H1 (cell line): ENCODE measurements around the gene IRX4. TPM values are rescaled to one million over a fixed set of nuclear protein-coding genes. Genes with fewer than 3 reads are reported as not detected.

ENCODE experiments used
- CTCF ChIA-PET: fragments of 300-600 bp; sonication (Branson Sonifier 250); formaldehyde crosslinking; loops from one replicate; lab custom pipeline; 2021; ENCODE audit not compliant: partially characterized antibody; lab: Charles Lee
- POLR2A ChIA-PET: fragments of 300-600 bp; sonication (Branson Sonifier 250); formaldehyde crosslinking; loops from one replicate; lab custom pipeline; 2021; ENCODE audit warnings: inconsistent platforms; ENCODE audit not compliant: partially characterized antibody; lab: Charles Lee
- DNase-seq, 2 experiments: peaks; one replicate each; pipeline versions ENCODE4 v3.0.0 to v3.0.0-alpha.2; 2010 to 2022; ENCODE audit warnings: low spot score in 2 of 2, low read depth in 1 of 2, mixed read lengths in 1 of 2
- FAIRE-seq: peaks from 2 replicates; lab custom pipeline; 2011; peaks lifted over from hg19 to GRCh38; lab: Jason Lieb, UNC
- H2AFZ ChIP-seq: 2 replicates; pipeline ENCODE4 v1.8.1; 2012; ENCODE audit warnings: low read length, inconsistent platforms
- H2AK5ac ChIP-seq: 2 replicates; pipeline ENCODE4 v1.6.1; 2013; ENCODE audit warnings: low read depth, low read length
- H2BK120ac ChIP-seq: replicated peaks from 2 replicates; pipeline ENCODE3; 2013; ENCODE audit warnings: low read depth, low read length, inconsistent platforms
- H2BK12ac ChIP-seq: 2 replicates; pipeline ENCODE4 v1.6.1; 2013; ENCODE audit warnings: low read depth, low read length
- H2BK15ac ChIP-seq: 2 replicates; pipeline ENCODE4 v1.6.1; 2013; ENCODE audit warnings: low read length
- H2BK20ac ChIP-seq: 2 replicates; pipeline ENCODE4 v1.6.1; 2013; ENCODE audit warnings: low read length
- H2BK5ac ChIP-seq: 2 replicates; pipeline ENCODE4 v1.6.1; 2013; ENCODE audit warnings: low read depth, low read length
- H3K14ac ChIP-seq: 2 replicates; pipeline ENCODE4 v1.6.1; 2013; ENCODE audit warnings: inconsistent platforms; ENCODE audit not compliant: insufficient read length
- H3K18ac ChIP-seq: 2 replicates; pipeline ENCODE4 v1.6.1; 2013; ENCODE audit warnings: low read length; ENCODE audit errors: extremely low read depth
- H3K23ac ChIP-seq: 2 replicates; pipeline ENCODE4 v1.6.1; 2013; ENCODE audit warnings: inconsistent platforms; ENCODE audit not compliant: insufficient read length
- H3K23me2 ChIP-seq: 2 replicates; pipeline ENCODE4 v1.6.1; 2013; ENCODE audit warnings: low read depth, low read length
- H3K27ac ChIP-seq: 2 replicates; pipeline ENCODE4 v1.6.1; 2011; ENCODE audit warnings: low read depth, low read length, inconsistent platforms
- H3K27me3 ChIP-seq, 4 experiments: replicated peaks in 1 of 4; 1 replicate in 1 of 4; 2 replicates in 3 of 4; pipeline versions ENCODE4 v1.6.1 to v1.8.1; 2011 to 2013; ENCODE audit warnings: low read length in 3 of 4, mild to moderate bottlenecking in 3 of 4, inconsistent platforms in 2 of 4, mixed read lengths in 2 of 4, moderate library complexity in 1 of 4; ENCODE audit not compliant: control insufficient read depth in 3 of 4, insufficient read depth in 3 of 4; ENCODE audit errors: extremely low read depth in 1 of 4
- H3K36me3 ChIP-seq, 4 experiments: 2 replicates each; pipeline versions ENCODE4 v1.6.1 to v1.8.1; 2011 to 2013; ENCODE audit warnings: mild to moderate bottlenecking in 4 of 4, low read length in 3 of 4, moderate library complexity in 2 of 4, control low read depth in 1 of 4, inconsistent platforms in 1 of 4; ENCODE audit not compliant: insufficient read depth in 4 of 4, control insufficient read depth in 2 of 4
- H3K4ac ChIP-seq: replicated peaks from 2 replicates; pipeline ENCODE3; 2013; ENCODE audit warnings: low read length, low read depth, mixed read lengths, inconsistent platforms; ENCODE audit not compliant: insufficient read length
- H3K4me1 ChIP-seq, 4 experiments: replicated peaks in 1 of 4; 1 replicate in 1 of 4; 2 replicates in 3 of 4; pipeline versions ENCODE4 v1.6.1 to v1.8.1; 2011 to 2013; ENCODE audit warnings: low read length in 3 of 4, inconsistent platforms in 2 of 4, mixed read lengths in 1 of 4; ENCODE audit not compliant: insufficient read depth in 4 of 4, control insufficient read depth in 3 of 4
- H3K4me2 ChIP-seq, 2 experiments: 2 replicates each; pipeline versions ENCODE4 v1.6.1 to v1.8.1; 2011 to 2013; ENCODE audit warnings: low read depth in 2 of 2, low read length in 2 of 2, control low read depth in 1 of 2, inconsistent platforms in 1 of 2, mild to moderate bottlenecking in 1 of 2; ENCODE audit not compliant: insufficient read depth in 1 of 2
- H3K4me3 ChIP-seq, 4 experiments: fragments of 200-600, 300-600 bp in 1 of 4; sonication (generic), shearing (Covaris generic), sonication (Bioruptor Twin) in 1 of 4; 2 replicates each; pipeline versions ENCODE4 v1.5.1 to v1.8.1; 2011 to 2016; ENCODE audit warnings: low read length in 4 of 4, low read depth in 3 of 4, control low read depth in 2 of 4, inconsistent platforms in 2 of 4, mild to moderate bottlenecking in 2 of 4, mixed read lengths in 1 of 4, moderate library complexity in 1 of 4; ENCODE audit not compliant: insufficient read depth in 2 of 4; ENCODE audit errors: extremely low read depth in 1 of 4
- H3K56ac ChIP-seq: replicated peaks from 2 replicates; pipeline ENCODE3; 2013; ENCODE audit warnings: low read depth, mild to moderate bottlenecking, mixed read lengths, low read length, inconsistent platforms; ENCODE audit not compliant: insufficient read length
- H3K79me1 ChIP-seq: 2 replicates; pipeline ENCODE4 v1.6.1; 2013; ENCODE audit warnings: low read depth, low read length, control low read depth
- H3K79me2 ChIP-seq, 2 experiments: 2 replicates each; pipeline versions ENCODE4 v1.6.1 to v1.8.1; 2012 to 2013; ENCODE audit warnings: low read length in 2 of 2, mild to moderate bottlenecking in 2 of 2, inconsistent platforms in 1 of 2; ENCODE audit not compliant: insufficient read depth in 2 of 2, control insufficient read depth in 1 of 2
- H3K9ac ChIP-seq, 4 experiments: replicated peaks in 1 of 4; 1 replicate in 1 of 4; 2 replicates in 3 of 4; pipeline versions ENCODE4 v1.6.1 to v1.8.1; 2011 to 2013; ENCODE audit warnings: low read depth in 3 of 4, low read length in 3 of 4, control low read depth in 2 of 4, mild to moderate bottlenecking in 2 of 4, moderate library complexity in 2 of 4, inconsistent platforms in 1 of 4; ENCODE audit errors: extremely low read depth in 1 of 4
- H3K9me3 ChIP-seq, 2 experiments: 2 replicates each; pipeline versions ENCODE4 v1.6.1 to v1.8.1; 2012 to 2013; ENCODE audit warnings: mild to moderate bottlenecking in 2 of 2, moderate library complexity in 2 of 2, control low read depth in 1 of 2, inconsistent platforms in 1 of 2, low read depth in 1 of 2, low read length in 1 of 2, mixed read lengths in 1 of 2; ENCODE audit not compliant: insufficient read depth in 2 of 2
- H4K20me1 ChIP-seq, 2 experiments: replicated peaks in 1 of 2; 2 replicates each; pipeline versions ENCODE3 to v1.8.1; 2011 to 2013; ENCODE audit warnings: inconsistent platforms in 2 of 2, low read length in 2 of 2, mild to moderate bottlenecking in 1 of 2; ENCODE audit not compliant: insufficient read depth in 2 of 2, control insufficient read depth in 1 of 2
- H4K5ac ChIP-seq: 2 replicates; pipeline ENCODE4 v1.6.1; 2013; ENCODE audit warnings: low read length, low read depth, mixed read lengths, inconsistent platforms; ENCODE audit not compliant: insufficient read length
- H4K8ac ChIP-seq: 2 replicates; pipeline ENCODE4 v1.8.0; 2013; ENCODE audit warnings: mild to moderate bottlenecking, moderate library complexity, low read length, inconsistent platforms; ENCODE audit not compliant: insufficient read depth; ENCODE audit errors: extremely low read depth
- H4K91ac ChIP-seq: replicated peaks from 2 replicates; pipeline ENCODE3; 2013; ENCODE audit warnings: low read length, mixed read lengths, inconsistent platforms; ENCODE audit not compliant: insufficient read length
- BRCA1 ChIP-seq: IDR thresholded peaks from 2 replicates; pipeline ENCODE4 v1.6.1; 2012; ENCODE audit warnings: low read depth, low read length, improper control_type of control experiment
- CTBP2 ChIP-seq: IDR thresholded peaks from 2 replicates; pipeline ENCODE4 v1.7.0; 2011; ENCODE audit warnings: borderline replicate concordance, mild to moderate bottlenecking, moderate library complexity, mixed read lengths, low read length; ENCODE audit not compliant: insufficient read depth, insufficient read length
- FOSL1 ChIP-seq: IDR thresholded peaks from 2 replicates; pipeline ENCODE4 v1.6.1; 2011; ENCODE audit warnings: mild to moderate bottlenecking, low read depth, low read length, moderate library complexity; ENCODE audit not compliant: insufficient read depth
- KDM1A ChIP-seq: fragments of 200-600, 300-600 bp; sonication (generic); IDR thresholded peaks from 2 replicates; pipeline ENCODE4 v1.7.1; 2016; ENCODE audit warnings: mild to moderate bottlenecking, low read length, borderline replicate concordance
- NRF1 ChIP-seq: IDR thresholded peaks from 2 replicates; pipeline ENCODE4 v1.6.1; 2011; ENCODE audit warnings: mild to moderate bottlenecking, low read depth, low read length, improper control_type of control experiment
- RBBP5 ChIP-seq: IDR thresholded peaks from 2 replicates; pipeline ENCODE4 v1.7.1; 2012; ENCODE audit warnings: low read depth, mild to moderate bottlenecking, inconsistent platforms, low read length, moderate library complexity, borderline replicate concordance
- RXRA ChIP-seq: IDR thresholded peaks from 2 replicates; pipeline ENCODE4 v1.6.1; 2011; ENCODE audit warnings: low read depth, mild to moderate bottlenecking, low read length, moderate library complexity; ENCODE audit not compliant: insufficient read depth
- SAP30 ChIP-seq: fragments of 300-600 bp; sonication (generic); IDR thresholded peaks from 2 replicates; pipeline ENCODE4 v1.7.1; 2012; ENCODE audit warnings: low read length, moderate library complexity, mild to moderate bottlenecking, inconsistent platforms; ENCODE audit not compliant: insufficient read depth, insufficient replicate concordance
- SP4 ChIP-seq: IDR thresholded peaks from 2 replicates; pipeline ENCODE4 v1.6.1; 2012; ENCODE audit warnings: low read length, inconsistent platforms
- WGBS, 2 experiments: shearing (Covaris generic) in 1 of 2; methylation state at CpG; one replicate each; pipeline versions ENCODE4 v1.1.6 to v1.1.7; 2013 to 2015; ENCODE audit warnings: low lambda C conversion rate in 2 of 2, mixed read lengths in 2 of 2, inconsistent platforms in 1 of 2, low coverage in 1 of 2, missing lambda C conversion rate in 1 of 2; ENCODE audit not compliant: insufficient replicate concordance in 2 of 2, insufficient coverage in 1 of 2, insufficient read length in 1 of 2; ENCODE audit errors: extremely low coverage in 1 of 2, missing lambda C conversion rate in 1 of 2; 5-methylcytosine and 5-hydroxymethylcytosine counted together
- polyA plus RNA-seq, 7 experiments: library from polyadenylated mRNA; depleted of rRNA in 3 of 7; stranded (reverse) in 5 of 7; unstranded in 2 of 7; fragments of >200 nt in 5 of 7; fragments of 200-250 nt in 2 of 7; gene quantifications; 1 replicate in 5 of 7; 2 replicates in 1 of 7; 4 replicates in 1 of 7; pipeline versions ENCODE4 v1.2.1 to v1.2.3, GENCODE V29; 2011 to 2013; ENCODE audit warnings: missing spikeins in 2 of 7, mixed read lengths in 2 of 7
- total RNA-seq: library from RNA; stranded (reverse); fragmentation: NEBNext Ultra II Directional; extraction: Animal tissue kit (Norgen Biotek cat#: 25700); gene quantifications from 2 replicates; pipeline ENCODE4 v1.2.1, GENCODE V29; 2021
- TF ChIP-seq, protein P1 (sequence below): IDR thresholded peaks from 2 replicates; pipeline ENCODE4 v1.6.1; 2012; ENCODE audit warnings: inconsistent platforms

The IRX4 gene
- total and polyA plus RNA-seq, 2 of the 8 experiments (the other 6 are each of a cell fraction or from before 2014, with no cell fraction given), result 0.45 to 1.2 TPM

DNA sequence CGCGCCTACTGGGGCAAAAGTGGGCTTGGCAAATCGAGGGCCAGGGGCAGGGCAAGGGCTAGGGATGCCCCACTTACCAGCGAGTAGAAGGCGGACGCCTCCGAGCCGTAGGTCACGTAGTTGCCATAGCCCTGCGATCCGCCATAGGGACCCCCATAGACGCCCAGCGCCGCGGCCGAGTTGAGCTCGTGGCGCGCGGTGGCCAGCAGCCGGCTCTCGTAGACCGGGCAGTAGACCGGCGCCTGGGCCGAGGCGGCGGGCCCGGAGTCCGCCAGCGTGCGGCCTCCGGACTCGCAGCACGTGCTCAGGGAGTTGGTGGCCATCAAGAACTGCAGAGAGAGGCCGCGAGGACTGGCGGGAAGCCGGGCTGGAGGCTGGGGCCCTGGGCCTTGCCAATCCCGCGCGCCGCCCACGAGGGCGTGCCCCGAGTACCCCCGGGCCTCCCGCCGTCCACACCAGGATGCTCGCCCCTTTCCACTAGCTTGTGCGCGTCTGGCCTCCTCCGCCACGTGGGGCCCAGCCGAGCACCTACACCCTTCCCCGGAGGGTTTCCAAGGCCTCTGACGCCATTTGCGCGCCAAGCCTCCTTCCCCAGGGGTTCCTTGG is 891 bp downstream of the IRX4 start:
- DNase-seq, result peak in 1 of 2 experiments; percentile 78
- Histone ChIP-seq H2BK15ac (peak overlapping the region; percentile 88; the same call in 1 of the 2 replicates), H4K91ac (peak overlapping the region; percentile 85), H4K5ac (no peak overlapping the region), H3K4me2 (peak overlapping the region; percentile 73 to 83), H3K14ac (no peak overlapping the region), H3K9ac (no peak overlapping the region), H3K18ac (peak overlapping the region; percentile 83), H2BK12ac (peak overlapping the region; percentile 92; the same call in 1 of the 2 replicates), H2BK20ac (0 out of 2 replicates have a peak overlapping the region, but pooled peaks have one; percentile 32), H3K4ac (peak overlapping the region; percentile 78), H3K9me3 (peaks cover 0 to 3% of the 10 kb centered on the region in 2 experiments; a peak in 1 of 4 replicates), H3K36me3 (peaks cover 0 to 10% (median 0%) of the 10 kb centered on the region in 4 experiments; a peak in 1 of 8 replicates), H2BK120ac (no peak overlapping the region), H3K27me3 (peaks cover 86 to 99% (median 97%) of the 10 kb centered on the region in 4 experiments), H3K27ac (no peak overlapping the region), H3K79me1 (no peaks in the 10 kb centered on the region), H3K4me3 (peak overlapping the region; percentile 21 to 62 (median 32)), H4K20me1 (peaks cover 11 to 28% of the 10 kb centered on the region in 2 experiments), H3K23me2 (peaks cover 21% of the 10 kb centered on the region; the same call in 1 of the 2 replicates), H3K23ac (no peak overlapping the region), H2AK5ac (no peak overlapping the region; the same call in 1 of the 2 replicates), H2BK5ac (peak overlapping the region; percentile 35; the same call in 1 of the 2 replicates), H2AFZ (0 out of 2 replicates have a peak overlapping the region, but pooled peaks have one; percentile 4), H3K79me2 (no peaks in the 10 kb centered on the region), H4K8ac (peak overlapping the region; percentile 82), H3K4me1 (peaks cover 3 to 57% (median 37%) of the 10 kb centered on the region in 4 experiments), H3K56ac (peak overlapping the region; percentile 46)
- no peak for FAIRE-seq
- WGBS, 2 experiments, result 1% methylated on average over 58 of the region's 59 CpGs; no CpG with 5 or more reads in 1 of the 2 experiments
- ChIA-PET POLR2A (interaction anchor here (0.6 to 1.1 kb wide), 3 partner anchors 13 to 206 kb away, joined by 3 to 4 read pairs (median 3); no protein-coding TSS in a partner anchor), CTCF (no interaction called here)
- no peak for TF ChIP-seq RXRA
- no peak for TF ChIP-seq BRCA1
- TF ChIP-seq SAP30, result no peak
- TF ChIP-seq, protein P1, sequence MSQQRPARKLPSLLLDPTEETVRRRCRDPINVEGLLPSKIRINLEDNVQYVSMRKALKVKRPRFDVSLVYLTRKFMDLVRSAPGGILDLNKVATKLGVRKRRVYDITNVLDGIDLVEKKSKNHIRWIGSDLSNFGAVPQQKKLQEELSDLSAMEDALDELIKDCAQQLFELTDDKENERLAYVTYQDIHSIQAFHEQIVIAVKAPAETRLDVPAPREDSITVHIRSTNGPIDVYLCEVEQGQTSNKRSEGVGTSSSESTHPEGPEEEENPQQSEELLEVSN, result peak; percentile 97
- peak; percentile 29; the same call in 1 of the 2 replicates for TF ChIP-seq RBBP5
- no peak for TF ChIP-seq FOSL1
- TF ChIP-seq CTBP2, result no peak
- no peak for TF ChIP-seq SP4
- no peak for TF ChIP-seq KDM1A
- TF ChIP-seq NRF1, result no peak
